GM23338 (cell line): Measurements from ENCODE around the gene SYNCRIP. TPM values are rescaled to one million over a fixed set of nuclear protein-coding genes. Genes with fewer than 3 reads are reported as not detected.

ENCODE experiments used
- ATAC-seq: fragments of 200-7000 bp; cut with Tn5 transposase; 3 replicates; pipeline ENCODE4 v1.9.1; 2020
- DNase-seq: peaks from one replicate; pipeline ENCODE4 v3.0.0-alpha.2; 2015; ENCODE audit warnings: low spot score
- H2AFZ ChIP-seq: fragments of 200-600 bp; sonication (generic); 2 replicates; pipeline ENCODE4 v1.8.0; 2016; ENCODE audit warnings: antibody characterized with exemption, mild to moderate bottlenecking, moderate library complexity
- H3F3A ChIP-seq: fragments of 200-600 bp; sonication (generic); replicated peaks from 2 replicates; pipeline ENCODE4 v1.8.0; 2017; ENCODE audit warnings: antibody characterized with exemption, mixed run types, low read depth
- H3K27ac ChIP-seq: fragments of 200-600 bp; sonication (generic); 2 replicates; pipeline ENCODE4 v1.6.1; 2016; ENCODE audit warnings: low read depth
- H3K27me3 ChIP-seq: fragments of 200-600 bp; sonication (generic); 2 replicates; pipeline ENCODE4 v1.8.0; 2016; ENCODE audit warnings: mild to moderate bottlenecking, mixed run types, moderate library complexity; ENCODE audit not compliant: insufficient read depth
- H3K36me3 ChIP-seq: fragments of 200-600 bp; sonication (generic); 2 replicates; pipeline ENCODE4 v1.8.0; 2016; ENCODE audit warnings: mild to moderate bottlenecking; ENCODE audit not compliant: insufficient read depth
- H3K4me1 ChIP-seq: fragments of 200-600 bp; sonication (generic); 2 replicates; pipeline ENCODE4 v1.8.0; 2016; ENCODE audit warnings: mild to moderate bottlenecking, moderate library complexity; ENCODE audit not compliant: insufficient read depth
- H3K4me2 ChIP-seq: fragments of 200-600 bp; sonication (generic); 2 replicates; pipeline ENCODE4 v1.7.1; 2017; ENCODE audit warnings: mixed run types
- H3K4me3 ChIP-seq: fragments of 200-600 bp; sonication (generic); 2 replicates; pipeline ENCODE4 v1.6.1; 2016; ENCODE audit warnings: mixed run types
- H3K79me2 ChIP-seq: fragments of 200-600 bp; sonication (generic); replicated peaks from 2 replicates; pipeline ENCODE4 v1.8.0; 2017; ENCODE audit warnings: mild to moderate bottlenecking; ENCODE audit not compliant: insufficient read depth
- H3K9me2 ChIP-seq: fragments of 200-600 bp; sonication (generic); 2 replicates; pipeline ENCODE4 v1.8.0; 2017; ENCODE audit not compliant: insufficient read depth
- H4K20me1 ChIP-seq: fragments of 200-600 bp; sonication (generic); replicated peaks from 2 replicates; pipeline ENCODE4 v1.8.0; 2017; ENCODE audit warnings: mild to moderate bottlenecking; ENCODE audit not compliant: insufficient read depth
- H3K27ac Mint-ChIP-seq: 2 replicates; pipeline ENCODE4 v1.8.0; 2020; ENCODE audit warnings: inconsistent platforms, mild to moderate bottlenecking, moderate library complexity, mixed read lengths
- H3K27me3 Mint-ChIP-seq: 3 replicates; pipeline ENCODE4 v1.8.0; 2022; ENCODE audit warnings: low read depth, mild to moderate bottlenecking, moderate library complexity, mixed read lengths, inconsistent platforms; ENCODE audit not compliant: insufficient read depth, poor library complexity
- H3K36me3 Mint-ChIP-seq: 3 replicates; pipeline ENCODE4 v1.8.0; 2021; ENCODE audit warnings: low read depth, mild to moderate bottlenecking, inconsistent platforms, moderate library complexity, mixed read lengths
- H3K4me1 Mint-ChIP-seq: 3 replicates; pipeline ENCODE4 v1.8.0; 2020; ENCODE audit warnings: mild to moderate bottlenecking, inconsistent platforms, mixed read lengths
- H3K4me3 Mint-ChIP-seq: 3 replicates; pipeline ENCODE4 v1.8.0; 2021; ENCODE audit warnings: moderate library complexity, mild to moderate bottlenecking, inconsistent platforms, mixed read lengths
- H3K9me3 Mint-ChIP-seq: 3 replicates; pipeline ENCODE4 v1.8.0; 2020; ENCODE audit warnings: moderate library complexity, mild to moderate bottlenecking, inconsistent platforms, mixed read lengths
- EZH2 ChIP-seq: fragments of 200-600 bp; sonication (generic); IDR thresholded peaks from one replicate; pipeline ENCODE4 v1.8.0; 2017; ENCODE audit warnings: antibody characterized with exemption, mild to moderate bottlenecking, low read depth; ENCODE audit not compliant: unreplicated experiment
- EZH2phosphoT487 ChIP-seq: fragments of 200-600 bp; sonication (generic); IDR thresholded peaks from one replicate; pipeline ENCODE4 v1.8.1; 2018; ENCODE audit warnings: antibody characterized with exemption; ENCODE audit not compliant: unreplicated experiment
- JUNB ChIP-seq: IDR thresholded peaks from one replicate; pipeline ENCODE4 v1.6.1; 2016; ENCODE audit warnings: antibody characterized with exemption; ENCODE audit not compliant: unreplicated experiment
- NANOG ChIP-seq: IDR thresholded peaks from 2 replicates; pipeline ENCODE4 v1.6.1; 2016; ENCODE audit warnings: antibody characterized with exemption, borderline replicate concordance
- POLR2AphosphoS5 ChIP-seq: IDR thresholded peaks from 2 replicates; pipeline ENCODE4 v1.6.1; 2016; ENCODE audit warnings: antibody characterized with exemption, low read depth
- STAT1 ChIP-seq: IDR thresholded peaks from one replicate; pipeline ENCODE4 v1.6.1; 2016; ENCODE audit warnings: antibody characterized with exemption; ENCODE audit not compliant: unreplicated experiment
- ZNF331 ChIP-seq: fragments of 250-450 bp; sonication (Bioruptor Pico); IDR thresholded peaks from 2 replicates; pipeline ENCODE4 v1.5.0; 2020; ENCODE audit warnings: low read depth, mild to moderate bottlenecking, moderate library complexity
- polyA plus RNA-seq: library from polyadenylated mRNA; unstranded; fragments of >200 nt; fragmentation: Nextera tagmentation; extraction: Ambion mirVana; gene quantifications from 2 replicates; pipeline ENCODE4 v1.2.1, GENCODE V29; 2016
- total RNA-seq: library from RNA; depleted of rRNA; stranded (reverse); fragments of >200 nt; shearing (Covaris generic); gene quantifications from 2 replicates; pipeline ENCODE4 v1.2.3, GENCODE V29; 2014
- TF ChIP-seq, protein P1 (sequence below), 2 experiments: fragments of 200-600 bp in 1 of 2; sonication (generic) in 1 of 2; conservative IDR thresholded peaks; 2 replicates each; pipeline versions ENCODE4 v1.5.1 to v1.6.1; 2016 to 2017; ENCODE audit warnings: antibody characterized with exemption in 2 of 2, low read depth in 2 of 2, mild to moderate bottlenecking in 2 of 2, moderate library complexity in 1 of 2
- TF ChIP-seq, protein P2 (sequence below): IDR thresholded peaks from one replicate; pipeline ENCODE4 v1.6.1; 2018; ENCODE audit warnings: antibody characterized with exemption; ENCODE audit not compliant: unreplicated experiment

Gene SYNCRIP
- total and polyA plus RNA-seq, 2 experiments from 2014 or later = 163 to 164 TPM

DNA sequence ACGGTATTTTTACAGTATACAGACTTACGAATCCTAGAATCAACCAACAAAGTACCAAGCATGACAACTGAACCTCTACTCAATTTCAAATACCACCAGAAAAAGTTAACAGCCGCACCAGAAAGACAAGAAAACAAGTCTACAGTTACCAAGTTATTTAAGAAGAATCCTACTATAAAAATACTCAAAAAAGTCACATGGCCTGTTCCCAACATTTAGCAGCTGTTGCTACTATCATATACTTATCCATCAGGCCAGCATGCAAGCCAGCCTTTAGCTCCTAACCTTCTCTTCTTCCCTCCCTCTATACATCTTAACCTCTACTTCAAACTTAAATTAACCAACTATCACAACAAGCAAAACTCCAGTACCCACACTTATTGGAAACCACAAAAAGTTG, 1.9 kb downstream of the SYNCRIP start:
- no peaks in the 10 kb centered on the region for H3K27me3 ChIP-seq
- H4K20me1 ChIP-seq = peaks cover 55% of the 10 kb centered on the region
- peaks cover 57% of the 10 kb centered on the region for H3K36me3 ChIP-seq
- ATAC-seq = no peak
- H3K4me3 ChIP-seq = peak overlapping the region; percentile 93
- peak overlapping the region; percentile 95 for H3K4me2 ChIP-seq
- peak overlapping the region; percentile 95 for H3K4me3 Mint-ChIP-seq
- H3K27me3 Mint-ChIP-seq = peaks cover 11% of the 10 kb centered on the region
- peaks cover 6% of the 10 kb centered on the region; the same call in 1 of the 2 replicates for H3F3A ChIP-seq
- no peaks in the 10 kb centered on the region for H3K9me2 ChIP-seq
- H3K27ac ChIP-seq = peak overlapping the region; percentile 78; the same call in 1 of the 2 replicates
- no peak overlapping the region for H2AFZ ChIP-seq
- peaks cover 5% of the 10 kb centered on the region; the same call in 2 of the 3 replicates for H3K9me3 Mint-ChIP-seq
- peaks cover 45% of the 10 kb centered on the region for H3K4me1 Mint-ChIP-seq
- 0 out of 2 replicates have a peak overlapping the region, but pooled peaks have one; percentile 12 for H3K27ac Mint-ChIP-seq
- DNase-seq = no peak
- TF ChIP-seq, protein P1, sequence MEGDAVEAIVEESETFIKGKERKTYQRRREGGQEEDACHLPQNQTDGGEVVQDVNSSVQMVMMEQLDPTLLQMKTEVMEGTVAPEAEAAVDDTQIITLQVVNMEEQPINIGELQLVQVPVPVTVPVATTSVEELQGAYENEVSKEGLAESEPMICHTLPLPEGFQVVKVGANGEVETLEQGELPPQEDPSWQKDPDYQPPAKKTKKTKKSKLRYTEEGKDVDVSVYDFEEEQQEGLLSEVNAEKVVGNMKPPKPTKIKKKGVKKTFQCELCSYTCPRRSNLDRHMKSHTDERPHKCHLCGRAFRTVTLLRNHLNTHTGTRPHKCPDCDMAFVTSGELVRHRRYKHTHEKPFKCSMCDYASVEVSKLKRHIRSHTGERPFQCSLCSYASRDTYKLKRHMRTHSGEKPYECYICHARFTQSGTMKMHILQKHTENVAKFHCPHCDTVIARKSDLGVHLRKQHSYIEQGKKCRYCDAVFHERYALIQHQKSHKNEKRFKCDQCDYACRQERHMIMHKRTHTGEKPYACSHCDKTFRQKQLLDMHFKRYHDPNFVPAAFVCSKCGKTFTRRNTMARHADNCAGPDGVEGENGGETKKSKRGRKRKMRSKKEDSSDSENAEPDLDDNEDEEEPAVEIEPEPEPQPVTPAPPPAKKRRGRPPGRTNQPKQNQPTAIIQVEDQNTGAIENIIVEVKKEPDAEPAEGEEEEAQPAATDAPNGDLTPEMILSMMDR (conservative IDR thresholded peaks at IDR 0.05; ENCODE audit: low read depth in 2 of 2) = no peak
- no peak for TF ChIP-seq ZNF331 (CRISPR knock-in tag)
- TF ChIP-seq STAT1 = no peak
- TF ChIP-seq POLR2AphosphoS5 = no peak
- TF ChIP-seq, protein P2, sequence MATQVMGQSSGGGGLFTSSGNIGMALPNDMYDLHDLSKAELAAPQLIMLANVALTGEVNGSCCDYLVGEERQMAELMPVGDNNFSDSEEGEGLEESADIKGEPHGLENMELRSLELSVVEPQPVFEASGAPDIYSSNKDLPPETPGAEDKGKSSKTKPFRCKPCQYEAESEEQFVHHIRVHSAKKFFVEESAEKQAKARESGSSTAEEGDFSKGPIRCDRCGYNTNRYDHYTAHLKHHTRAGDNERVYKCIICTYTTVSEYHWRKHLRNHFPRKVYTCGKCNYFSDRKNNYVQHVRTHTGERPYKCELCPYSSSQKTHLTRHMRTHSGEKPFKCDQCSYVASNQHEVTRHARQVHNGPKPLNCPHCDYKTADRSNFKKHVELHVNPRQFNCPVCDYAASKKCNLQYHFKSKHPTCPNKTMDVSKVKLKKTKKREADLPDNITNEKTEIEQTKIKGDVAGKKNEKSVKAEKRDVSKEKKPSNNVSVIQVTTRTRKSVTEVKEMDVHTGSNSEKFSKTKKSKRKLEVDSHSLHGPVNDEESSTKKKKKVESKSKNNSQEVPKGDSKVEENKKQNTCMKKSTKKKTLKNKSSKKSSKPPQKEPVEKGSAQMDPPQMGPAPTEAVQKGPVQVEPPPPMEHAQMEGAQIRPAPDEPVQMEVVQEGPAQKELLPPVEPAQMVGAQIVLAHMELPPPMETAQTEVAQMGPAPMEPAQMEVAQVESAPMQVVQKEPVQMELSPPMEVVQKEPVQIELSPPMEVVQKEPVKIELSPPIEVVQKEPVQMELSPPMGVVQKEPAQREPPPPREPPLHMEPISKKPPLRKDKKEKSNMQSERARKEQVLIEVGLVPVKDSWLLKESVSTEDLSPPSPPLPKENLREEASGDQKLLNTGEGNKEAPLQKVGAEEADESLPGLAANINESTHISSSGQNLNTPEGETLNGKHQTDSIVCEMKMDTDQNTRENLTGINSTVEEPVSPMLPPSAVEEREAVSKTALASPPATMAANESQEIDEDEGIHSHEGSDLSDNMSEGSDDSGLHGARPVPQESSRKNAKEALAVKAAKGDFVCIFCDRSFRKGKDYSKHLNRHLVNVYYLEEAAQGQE = no peak
- no peak for TF ChIP-seq NANOG
- peaks cover 72% of the 10 kb centered on the region for H3K79me2 ChIP-seq
- H3K36me3 Mint-ChIP-seq = peaks cover 67% of the 10 kb centered on the region
- H3K4me1 ChIP-seq = peaks cover 22% of the 10 kb centered on the region

DNA sequence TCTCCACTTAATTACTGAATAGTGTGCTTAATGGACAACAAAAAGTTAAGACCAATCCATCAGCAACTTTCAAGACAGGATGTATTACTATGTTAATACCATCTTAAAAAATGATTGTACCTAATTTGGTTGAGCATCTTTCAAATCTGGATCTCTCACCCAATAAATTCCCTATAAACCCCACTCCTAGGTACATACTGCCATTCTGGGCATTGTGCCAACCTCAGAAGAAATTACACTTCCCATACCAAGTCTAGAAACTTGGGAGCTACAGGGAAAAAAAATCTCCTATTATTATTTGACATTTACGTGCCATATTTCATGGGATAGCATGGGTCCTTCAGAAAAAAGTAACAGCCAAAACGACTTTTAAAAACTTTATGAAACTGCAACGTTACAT, 5.1 kb downstream of the SYNCRIP start:
- H3K36me3 Mint-ChIP-seq = peaks cover 97% of the 10 kb centered on the region
- no peaks in the 10 kb centered on the region for H3K9me2 ChIP-seq
- peaks cover 77% of the 10 kb centered on the region for H3K36me3 ChIP-seq
- H3K4me3 ChIP-seq = no peak overlapping the region
- H3K27ac ChIP-seq = no peak overlapping the region
- ATAC-seq (no peak), DNase-seq (no peak)
- H3K9me3 Mint-ChIP-seq = no peaks in the 10 kb centered on the region
- H3K27ac Mint-ChIP-seq = no peak overlapping the region
- peaks cover 85% of the 10 kb centered on the region for H4K20me1 ChIP-seq
- 0 out of 3 replicates have a peak overlapping the region, but pooled peaks have one; percentile 14 for H3K4me3 Mint-ChIP-seq
- H3K4me2 ChIP-seq = no peak overlapping the region
- peaks cover 42% of the 10 kb centered on the region for H3K4me1 Mint-ChIP-seq
- peaks cover 22% of the 10 kb centered on the region for H3K4me1 ChIP-seq
- H3K27me3 Mint-ChIP-seq = peaks cover 13% of the 10 kb centered on the region
- H3K79me2 ChIP-seq = peaks cover 100% of the 10 kb centered on the region
- H3K27me3 ChIP-seq = no peaks in the 10 kb centered on the region
- H2AFZ ChIP-seq = no peak overlapping the region
- no peaks in the 10 kb centered on the region; the same call in 1 of the 2 replicates for H3F3A ChIP-seq
- TF ChIP-seq, protein P1 (conservative IDR thresholded peaks at IDR 0.05; ENCODE audit: low read depth in 2 of 2) = no peak
- TF ChIP-seq JUNB (no peak), STAT1 (no peak), EZH2 (no peak), EZH2phosphoT487 (no peak), ZNF331 (CRISPR knock-in tag) (no peak)
